B cell (primary cell): ENCODE data around the gene PODNL1.

Experiments
- EZH2 ChIP-seq: IDR thresholded peaks from 2 replicates; pipeline ENCODE4 v1.6.1; 2012; ENCODE audit warnings: borderline replicate concordance, low read depth, mild to moderate bottlenecking, moderate library complexity, low read length; ENCODE audit not compliant: insufficient read depth, poor library complexity, severe bottlenecking
- TF ChIP-seq, protein P1 (sequence below): fragments of 200-600 bp; IDR thresholded peaks from one replicate; pipeline ENCODE4 v1.8.0; 2022; ENCODE audit warnings: antibody characterized with exemption, mild to moderate bottlenecking

GRCh38 chr19:13958043-13958442 lies 19.8 kb upstream of the PODNL1 start:
- TF ChIP-seq EZH2, result no peak
- TF ChIP-seq, protein P1, sequence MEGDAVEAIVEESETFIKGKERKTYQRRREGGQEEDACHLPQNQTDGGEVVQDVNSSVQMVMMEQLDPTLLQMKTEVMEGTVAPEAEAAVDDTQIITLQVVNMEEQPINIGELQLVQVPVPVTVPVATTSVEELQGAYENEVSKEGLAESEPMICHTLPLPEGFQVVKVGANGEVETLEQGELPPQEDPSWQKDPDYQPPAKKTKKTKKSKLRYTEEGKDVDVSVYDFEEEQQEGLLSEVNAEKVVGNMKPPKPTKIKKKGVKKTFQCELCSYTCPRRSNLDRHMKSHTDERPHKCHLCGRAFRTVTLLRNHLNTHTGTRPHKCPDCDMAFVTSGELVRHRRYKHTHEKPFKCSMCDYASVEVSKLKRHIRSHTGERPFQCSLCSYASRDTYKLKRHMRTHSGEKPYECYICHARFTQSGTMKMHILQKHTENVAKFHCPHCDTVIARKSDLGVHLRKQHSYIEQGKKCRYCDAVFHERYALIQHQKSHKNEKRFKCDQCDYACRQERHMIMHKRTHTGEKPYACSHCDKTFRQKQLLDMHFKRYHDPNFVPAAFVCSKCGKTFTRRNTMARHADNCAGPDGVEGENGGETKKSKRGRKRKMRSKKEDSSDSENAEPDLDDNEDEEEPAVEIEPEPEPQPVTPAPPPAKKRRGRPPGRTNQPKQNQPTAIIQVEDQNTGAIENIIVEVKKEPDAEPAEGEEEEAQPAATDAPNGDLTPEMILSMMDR, result no peak
